IMR-90 (cell line): ENCODE data around the gene SOX21. TPM values are rescaled to one million over a fixed set of nuclear protein-coding genes. Genes with fewer than 3 reads are reported as not detected.
"Not testable (repeated sequence)": the region's sequence is repeated elsewhere in the genome, so short reads cannot be mapped to it uniquely, and the experiment has no call there.

Experiments used
- ATAC-seq: fragments of 200-7000 bp; cut with Tn5 transposase; 2 replicates; pipeline ENCODE4 v1.9.1; 2020; ENCODE audit warnings: low read depth, mild to moderate bottlenecking, moderate library complexity
- BruUV-seq: library from RNA; stranded (reverse); fragments of 400-500 nt; replicated peaks from 2 replicates; lab custom pipeline; 2021; lab: Mats Ljungman, UMichigan
- CTCF ChIA-PET: fragments of 300-600 bp; formaldehyde crosslinking; extraction: SDS; loops from one replicate; lab custom pipeline; 2021; ENCODE audit warnings: antibody characterized with exemption; lab: Yijun Ruan, JAX
- POLR2A ChIA-PET: fragments of 300-600 bp; sonication (Branson Sonifier 250); formaldehyde crosslinking; loops from one replicate; lab custom pipeline; 2022; ENCODE audit warnings: antibody characterized with exemption; ENCODE audit not compliant: unreplicated experiment; lab: Charles Lee
- DNase-seq: peaks from one replicate; pipeline ENCODE4 v3.0.0; 2013
- H2AFZ ChIP-seq: replicated peaks from 2 replicates; pipeline ENCODE3; 2013; ENCODE audit warnings: low read length, mild to moderate bottlenecking; ENCODE audit not compliant: poor library complexity
- H2AK5ac ChIP-seq: 2 replicates; pipeline ENCODE4 v1.6.1; 2013; ENCODE audit warnings: low read depth, low read length, inconsistent platforms
- H2AK9ac ChIP-seq: replicated peaks from 2 replicates; pipeline ENCODE3; 2013; ENCODE audit warnings: mild to moderate bottlenecking, low read depth, low read length, moderate library complexity; ENCODE audit not compliant: poor library complexity
- H2BK120ac ChIP-seq: 2 replicates; pipeline ENCODE4 v1.6.1; 2013; ENCODE audit warnings: low read depth, low read length, inconsistent platforms
- H2BK15ac ChIP-seq: 3 replicates; pipeline ENCODE4 v1.6.1; 2013; ENCODE audit warnings: low read depth, low read length, inconsistent platforms
- H2BK20ac ChIP-seq: 2 replicates; pipeline ENCODE4 v1.6.1; 2013; ENCODE audit warnings: low read depth, mild to moderate bottlenecking, inconsistent platforms, low read length, moderate library complexity
- H2BK5ac ChIP-seq: 2 replicates; pipeline ENCODE4 v1.6.1; 2013; ENCODE audit warnings: mild to moderate bottlenecking, low read depth, low read length, inconsistent platforms; ENCODE audit not compliant: poor library complexity, severe bottlenecking
- H3K14ac ChIP-seq: replicated peaks from 2 replicates; pipeline ENCODE4 v1.6.1; 2013; ENCODE audit warnings: low read depth, low read length, inconsistent platforms
- H3K18ac ChIP-seq: 2 replicates; pipeline ENCODE4 v1.6.1; 2013; ENCODE audit warnings: low read depth, low read length, control low read depth
- H3K23ac ChIP-seq: 2 replicates; pipeline ENCODE4 v1.6.1; 2013; ENCODE audit warnings: low read depth, low read length, inconsistent platforms
- H3K27ac ChIP-seq: 2 replicates; pipeline ENCODE4 v1.5.1; 2013; ENCODE audit warnings: mild to moderate bottlenecking, control low read depth, low read length; ENCODE audit not compliant: insufficient read depth
- H3K27me3 ChIP-seq: 2 replicates; pipeline ENCODE4 v1.6.1; 2013; ENCODE audit warnings: low read length; ENCODE audit not compliant: control insufficient read depth, insufficient read depth
- H3K36me3 ChIP-seq: 2 replicates; pipeline ENCODE4 v1.6.1; 2013; ENCODE audit warnings: low read length, mixed read lengths; ENCODE audit not compliant: control insufficient read depth, insufficient read depth
- H3K4ac ChIP-seq: 2 replicates; pipeline ENCODE4 v1.6.1; 2013; ENCODE audit warnings: low read depth, low read length, inconsistent platforms
- H3K4me1 ChIP-seq: 2 replicates; pipeline ENCODE4 v1.6.1; 2013; ENCODE audit warnings: low read length, mixed read lengths; ENCODE audit not compliant: control insufficient read depth, insufficient read depth
- H3K4me2 ChIP-seq: 2 replicates; pipeline ENCODE4 v1.6.1; 2013; ENCODE audit warnings: low read depth, mild to moderate bottlenecking, control low read depth, low read length, moderate library complexity
- H3K4me3 ChIP-seq: 2 replicates; pipeline ENCODE4 v1.5.1; 2013; ENCODE audit warnings: low read depth, mild to moderate bottlenecking, control low read depth, low read length, moderate library complexity; ENCODE audit not compliant: insufficient read depth
- H3K56ac ChIP-seq: 2 replicates; pipeline ENCODE4 v1.6.1; 2013; ENCODE audit warnings: low read length, inconsistent platforms; ENCODE audit not compliant: insufficient read depth; ENCODE audit errors: extremely low read depth
- H3K79me1 ChIP-seq, 2 experiments: 2 replicates each; pipeline ENCODE4 v1.6.1; 2013; ENCODE audit warnings: low read length in 2 of 2, inconsistent platforms in 1 of 2, low read depth in 1 of 2
- H3K9ac ChIP-seq: 2 replicates; pipeline ENCODE4 v1.6.1; 2013; ENCODE audit warnings: low read depth, low read length, control low read depth
- H3K9me1 ChIP-seq: 2 replicates; pipeline ENCODE4 v1.6.1; 2013; ENCODE audit warnings: low read length, inconsistent platforms; ENCODE audit not compliant: insufficient read depth
- H3K9me3 ChIP-seq: 2 replicates; pipeline ENCODE4 v1.6.1; 2013; ENCODE audit warnings: low read length; ENCODE audit not compliant: control insufficient read depth, insufficient read depth
- H4K20me1 ChIP-seq: 2 replicates; pipeline ENCODE4 v1.6.1; 2013; ENCODE audit warnings: low read length, inconsistent platforms; ENCODE audit not compliant: insufficient read depth
- H4K5ac ChIP-seq: 2 replicates; pipeline ENCODE4 v1.6.1; 2013; ENCODE audit warnings: mild to moderate bottlenecking, low read depth, low read length, control low read depth
- H4K8ac ChIP-seq, 2 experiments: 2 replicates each; pipeline ENCODE4 v1.6.1; 2013; ENCODE audit warnings: low read depth in 2 of 2, low read length in 2 of 2, control low read depth in 1 of 2, inconsistent platforms in 1 of 2
- H4K91ac ChIP-seq: 2 replicates; pipeline ENCODE4 v1.6.1; 2013; ENCODE audit warnings: low read depth, low read length, inconsistent platforms; ENCODE audit not compliant: insufficient read depth
- WGBS, 2 experiments: methylation state at CpG; one replicate each; pipeline versions ENCODE4 v1.1.5 to v1.1.7; 2013; ENCODE audit warnings: missing lambda C conversion rate in 2 of 2; ENCODE audit not compliant: insufficient read length in 1 of 2; ENCODE audit errors: extremely low coverage in 2 of 2; 5-methylcytosine and 5-hydroxymethylcytosine counted together
- dilution Hi-C: fragments of 300-500 bp; cut with HindIII; formaldehyde crosslinking; loops from one replicate; pipeline ENCODE4 v1.14.3; 2018; ENCODE audit warnings: low sequenced_read_pairs; ENCODE audit not compliant: unreplicated experiment
- in situ Hi-C: fragments of 300-500 bp; cut with MboI; formaldehyde crosslinking; loops from 3 replicates; pipeline ENCODE4 v1.14.3; 2019; ENCODE audit warnings: low sequenced_read_pairs, inconsistent platforms, mixed read lengths
- intact Hi-C: fragments of 100-400 bp; cut with micrococcal nuclease; formaldehyde crosslinking; loops from 2 replicates; pipeline ENCODE4 v1.10.0; 2022
- polyA plus RNA-seq, 3 experiments: library from polyadenylated mRNA; depleted of rRNA; stranded (reverse); fragments of >200 nt; gene quantifications; 2 replicates each; pipeline ENCODE4 v1.2.3, GENCODE V29; 2012; ENCODE audit warnings: low replicate concordance in 1 of 3
- total RNA-seq: library from RNA; depleted of rRNA; stranded (reverse); fragments of >200 nt; gene quantifications from 2 replicates; pipeline ENCODE4 v1.2.3, GENCODE V29; 2012

The SOX21 gene
- total and polyA plus RNA-seq, 2 of the 4 experiments (the other 2 are of a cell fraction): not detected

GRCh38 chr13:94729941-94730340 lies 17.6 kb upstream of the SOX21 start:
- no CpG with 5 or more reads among the region's 1 CpG for WGBS, 2 experiments
- H3K9me3 ChIP-seq, H3K4me3 ChIP-seq, CTCF ChIA-PET, H2BK20ac ChIP-seq, H2AK5ac ChIP-seq, H2BK120ac ChIP-seq, H2BK5ac ChIP-seq, H3K79me1 ChIP-seq, H3K4me1 ChIP-seq, H2BK15ac ChIP-seq, H2AK9ac ChIP-seq, H4K91ac ChIP-seq, H3K4ac ChIP-seq, DNase-seq, H3K18ac ChIP-seq, H3K4me2 ChIP-seq, BruUV-seq, H3K9ac ChIP-seq, ATAC-seq, H3K9me1 ChIP-seq, H3K27ac ChIP-seq, in situ Hi-C loops, H4K8ac ChIP-seq, H3K56ac ChIP-seq, dilution Hi-C loops, H3K23ac ChIP-seq, H3K36me3 ChIP-seq, H4K20me1 ChIP-seq, H4K5ac ChIP-seq, intact Hi-C loops, POLR2A ChIA-PET, H3K14ac ChIP-seq, H3K27me3 ChIP-seq, H2AFZ ChIP-seq: not testable (repeated sequence)
